GM23248 (cell line): Measurements from ENCODE around the gene JARID2. TPM values are rescaled to one million over a fixed set of nuclear protein-coding genes. Genes with fewer than 3 reads are reported as not detected.

Source experiments
- DNase-seq: peaks from one replicate; pipeline ENCODE4 v3.0.0-alpha.2; 2015
- H2AFZ ChIP-seq: fragments of 200-600 bp; sonication (generic); 2 replicates; pipeline ENCODE4 v1.6.1; 2016; ENCODE audit warnings: antibody characterized with exemption
- H3F3A ChIP-seq: fragments of 200-600 bp; sonication (generic); 2 replicates; pipeline ENCODE4 v1.6.1; 2016; ENCODE audit warnings: mild to moderate bottlenecking, antibody characterized with exemption, mixed run types; ENCODE audit not compliant: insufficient read depth
- H3K27ac ChIP-seq: fragments of 200-600 bp; sonication (generic); 2 replicates; pipeline ENCODE4 v1.5.1; 2016; ENCODE audit warnings: mild to moderate bottlenecking
- H3K27me3 ChIP-seq: fragments of 200-600 bp; sonication (generic); replicated peaks from 2 replicates; pipeline ENCODE4 v1.6.1; 2016; ENCODE audit warnings: mild to moderate bottlenecking; ENCODE audit not compliant: insufficient read depth
- H3K36me3 ChIP-seq: fragments of 200-600 bp; sonication (generic); 2 replicates; pipeline ENCODE4 v1.6.1; 2016; ENCODE audit warnings: low read depth, mild to moderate bottlenecking
- H3K4me1 ChIP-seq: fragments of 200-600 bp; sonication (generic); 2 replicates; pipeline ENCODE4 v1.6.1; 2016; ENCODE audit warnings: mild to moderate bottlenecking; ENCODE audit not compliant: insufficient read depth
- H3K4me2 ChIP-seq: fragments of 200-600 bp; sonication (generic); one replicate; pipeline ENCODE4 v1.6.1; 2016; ENCODE audit warnings: mild to moderate bottlenecking; ENCODE audit not compliant: unreplicated experiment
- H3K4me3 ChIP-seq: fragments of 200-600 bp; sonication (generic); 2 replicates; pipeline ENCODE4 v1.5.1; 2016; ENCODE audit warnings: mild to moderate bottlenecking
- H3K79me2 ChIP-seq: fragments of 200-600 bp; sonication (generic); 2 replicates; pipeline ENCODE4 v1.6.1; 2016; ENCODE audit warnings: mild to moderate bottlenecking; ENCODE audit not compliant: insufficient read depth
- H3K9ac ChIP-seq: fragments of 200-600 bp; sonication (generic); 2 replicates; pipeline ENCODE4 v1.6.1; 2016; ENCODE audit warnings: mild to moderate bottlenecking
- H3K9me2 ChIP-seq: fragments of 200-600 bp; sonication (generic); 2 replicates; pipeline ENCODE4 v1.6.1; 2016; ENCODE audit warnings: mixed run types, mild to moderate bottlenecking, moderate library complexity; ENCODE audit not compliant: insufficient read depth
- H3K9me3 ChIP-seq: fragments of 200-600 bp; sonication (generic); one replicate; pipeline ENCODE4 v1.6.1; 2017; ENCODE audit warnings: low read depth
- H4K20me1 ChIP-seq: fragments of 200-600 bp; sonication (generic); 2 replicates; pipeline ENCODE4 v1.6.0; 2016; ENCODE audit not compliant: insufficient read depth
- EZH2 ChIP-seq: fragments of 200-600 bp; sonication (generic); IDR thresholded peaks from 2 replicates; pipeline ENCODE4 v1.6.1; 2018; ENCODE audit warnings: antibody characterized with exemption, mild to moderate bottlenecking; ENCODE audit not compliant: insufficient read depth, poor library complexity, severe bottlenecking
- EZH2phosphoT487 ChIP-seq: fragments of 200-600 bp; sonication (generic); IDR thresholded peaks from 2 replicates; pipeline ENCODE4 v1.6.1; 2018; ENCODE audit warnings: antibody characterized with exemption, moderate library complexity, mild to moderate bottlenecking, low read depth; ENCODE audit not compliant: insufficient read depth
- WGBS, 2 experiments: methylation state at CpG; one replicate each; pipeline ENCODE4 v1.1.6; 2015 to 2017; ENCODE audit warnings: low lambda C conversion rate in 2 of 2, low coverage in 1 of 2; ENCODE audit errors: missing lambda C conversion rate in 2 of 2; 5-methylcytosine and 5-hydroxymethylcytosine counted together
- in situ Hi-C: fragments of 300-500 bp; cut with MboI; formaldehyde crosslinking; loops from 2 replicates; pipeline ENCODE4 v1.15.0; 2020
- polyA plus RNA-seq: library from polyadenylated mRNA; unstranded; fragments of >200 nt; fragmentation: Nextera tagmentation; extraction: Ambion mirVana; gene quantifications from 2 replicates; pipeline ENCODE4 v1.2.1, GENCODE V29; 2016
- total RNA-seq: library from RNA; depleted of rRNA; stranded (reverse); fragments of >200 nt; shearing (Covaris generic); gene quantifications from 2 replicates; pipeline ENCODE4 v1.2.3, GENCODE V29; 2014

Gene JARID2
- total and polyA plus RNA-seq, 2 experiments from 2014 or later, result 3.9 to 9.3 TPM

GRCh38 chr6:15239616-15240364 lies 6.1 kb upstream of the JARID2 start:
- DNase-seq, result no peak
- Histone ChIP-seq H3K9me3 (no peaks in the 10 kb centered on the region), H3F3A (peaks cover 19% of the 10 kb centered on the region; the same call in 1 of the 2 replicates), H3K4me1 (no peaks in the 10 kb centered on the region), H3K4me3 (no peak overlapping the region), H3K27me3 (no peaks in the 10 kb centered on the region), H3K9me2 (no peaks in the 10 kb centered on the region), H4K20me1 (no peaks in the 10 kb centered on the region), H2AFZ (0 out of 2 replicates have a peak overlapping the region, but pooled peaks have one; percentile 2), H3K79me2 (no peaks in the 10 kb centered on the region), H3K27ac (no peak overlapping the region), H3K4me2 (no peak overlapping the region), H3K36me3 (no peaks in the 10 kb centered on the region), H3K9ac (no peak overlapping the region)
- TF ChIP-seq EZH2phosphoT487, result no peak
- no peak for TF ChIP-seq EZH2
- in situ Hi-C loops, result loop anchor here (10.0 kb wide), 1 partner anchor 1035 kb away; no protein-coding TSS in a partner anchor
- WGBS, 2 experiments, result 48 to 49% methylated on average over 5 of the region's 5 CpGs

GRCh38 chr6:15242503-15242902 lies 3.4 kb upstream of the JARID2 start:
- 96 to 98% methylated on average over 2 of the region's 2 CpGs for WGBS, 2 experiments
- no peaks in the 10 kb centered on the region for H3K36me3 ChIP-seq
- in situ Hi-C loops, result no loop called here

GRCh38 chr6:15242937-15243614 lies 2.8 kb upstream of the JARID2 start:
- Histone ChIP-seq H3K4me1 (no peaks in the 10 kb centered on the region), H3K9me3 (no peaks in the 10 kb centered on the region), H3K9me2 (no peaks in the 10 kb centered on the region), H3K9ac (no peak overlapping the region), H4K20me1 (no peaks in the 10 kb centered on the region), H3K4me2 (no peak overlapping the region), H3K4me3 (no peak overlapping the region), H3K27me3 (no peaks in the 10 kb centered on the region), H3K27ac (no peak overlapping the region), H3F3A (peaks cover 27% of the 10 kb centered on the region; the same call in 1 of the 2 replicates), H3K36me3 (no peaks in the 10 kb centered on the region), H2AFZ (no peak overlapping the region), H3K79me2 (peaks cover 21% of the 10 kb centered on the region)
- no peak for DNase-seq
- in situ Hi-C loops, result no loop called here
- 95 to 96% methylated on average over 1 of the region's 1 CpG for WGBS, 2 experiments
- TF ChIP-seq EZH2phosphoT487 (no peak), EZH2 (no peak)

More at GRCh38 chr6:15242503-15242902, 3.4 kb upstream of the JARID2 start:
- no peaks in the 10 kb centered on the region for H4K20me1 ChIP-seq
- no peak overlapping the region for H3K4me3 ChIP-seq
- H3K27me3 ChIP-seq, result no peaks in the 10 kb centered on the region
- no peak for DNase-seq
- H3K79me2 ChIP-seq, result peaks cover 16% of the 10 kb centered on the region
- no peaks in the 10 kb centered on the region for H3K9me2 ChIP-seq
- H3K27ac ChIP-seq, result no peak overlapping the region
- no peak for TF ChIP-seq EZH2phosphoT487
- no peak for TF ChIP-seq EZH2
- H2AFZ ChIP-seq, result no peak overlapping the region
- H3K9me3 ChIP-seq, result no peaks in the 10 kb centered on the region
- H3K4me1 ChIP-seq, result no peaks in the 10 kb centered on the region
- H3K9ac ChIP-seq, result no peak overlapping the region
- no peak overlapping the region for H3K4me2 ChIP-seq
- peaks cover 23% of the 10 kb centered on the region; the same call in 1 of the 2 replicates for H3F3A ChIP-seq

- TF ChIP-seq EZH2 (no peak), EZH2phosphoT487 (no peak)
- no peak for DNase-seq
- peaks cover 24% of the 10 kb centered on the region for H3K79me2 ChIP-seq
- H3K27me3 ChIP-seq, result no peaks in the 10 kb centered on the region
- no peaks in the 10 kb centered on the region for H3K4me1 ChIP-seq
- peak overlapping the region; percentile 99 for H3K4me3 ChIP-seq
- in situ Hi-C loops, result no loop called here
- 82 to 84% methylated on average over 27 of the region's 27 CpGs for WGBS, 2 experiments
- H3F3A ChIP-seq, result peaks cover 29% of the 10 kb centered on the region
- H3K4me2 ChIP-seq, result peak overlapping the region; percentile 54
- H4K20me1 ChIP-seq, result no peaks in the 10 kb centered on the region
- peak overlapping the region; percentile 72 for H2AFZ ChIP-seq
- no peaks in the 10 kb centered on the region for H3K36me3 ChIP-seq
- no peaks in the 10 kb centered on the region for H3K9me2 ChIP-seq
- peak overlapping the region; percentile 98 for H3K9ac ChIP-seq
- peak overlapping the region; percentile 91 for H3K27ac ChIP-seq
- H3K9me3 ChIP-seq, result no peaks in the 10 kb centered on the region
Measured at GRCh38 chr6:15243910-15244619, 1.8 kb upstream of the JARID2 start.
